Naive B cell (primary cell): ENCODE data around the gene LNPEP. TPM values are rescaled to one million over a fixed set of nuclear protein-coding genes. Genes with fewer than 3 reads are reported as not detected.

ENCODE experiments used
- ATAC-seq, 2 donors: fragments of 150-1000 bp; cut with Tn5 transposase; 2 replicates each; pipeline ENCODE4 v1.10.0; 2021; ENCODE audit warnings: low read depth in 2 of 2, mild to moderate bottlenecking in 2 of 2, moderate library complexity in 2 of 2
- DNase-seq: peaks from one replicate; pipeline ENCODE4 v3.0.0; 2022
- H3K27ac Mint-ChIP-seq, 6 donors: one replicate each; pipeline ENCODE4 v1.8.0; 2020 to 2022; ENCODE audit warnings: mild to moderate bottlenecking in 6 of 6, mixed read lengths in 6 of 6, moderate library complexity in 5 of 6, inconsistent platforms in 2 of 6
- H3K27me3 Mint-ChIP-seq, 3 donors: one replicate each; pipeline ENCODE4 v1.8.0; 2021 to 2022; ENCODE audit warnings: mixed read lengths in 3 of 3, mild to moderate bottlenecking in 1 of 3
- H3K36me3 Mint-ChIP-seq, 2 donors: one replicate each; pipeline ENCODE4 v1.8.0; 2020 to 2022; ENCODE audit warnings: mixed read lengths in 2 of 2, inconsistent platforms in 1 of 2, mild to moderate bottlenecking in 1 of 2
- H3K4me1 Mint-ChIP-seq, 3 donors: one replicate each; pipeline ENCODE4 v1.8.0; 2020 to 2022; ENCODE audit warnings: mixed read lengths in 3 of 3, inconsistent platforms in 1 of 3, mild to moderate bottlenecking in 1 of 3, moderate library complexity in 1 of 3
- H3K4me3 Mint-ChIP-seq, 8 donors: one replicate each; pipeline ENCODE4 v1.8.0; 2020 to 2022; ENCODE audit warnings: mild to moderate bottlenecking in 8 of 8, mixed read lengths in 8 of 8, moderate library complexity in 8 of 8, inconsistent platforms in 2 of 8
- H3K9me3 Mint-ChIP-seq, 7 donors: one replicate each; pipeline ENCODE4 v1.8.0; 2020 to 2022; ENCODE audit warnings: mixed read lengths in 7 of 7, mild to moderate bottlenecking in 5 of 7, inconsistent platforms in 2 of 7, moderate library complexity in 1 of 7
- polyA plus RNA-seq, 6 donors: library from polyadenylated mRNA; unstranded; fragments of 300-500 nt; fragmentation: Illumina TruSeq; gene quantifications; one replicate each; pipeline ENCODE4 v1.2.3, GENCODE V29; 2021; ENCODE audit warnings: low read depth in 6 of 6

Gene LNPEP
- polyA plus RNA-seq, 6 donors from 2014 or later = 17.3 to 50.9 (median 44.3) TPM

DNA sequence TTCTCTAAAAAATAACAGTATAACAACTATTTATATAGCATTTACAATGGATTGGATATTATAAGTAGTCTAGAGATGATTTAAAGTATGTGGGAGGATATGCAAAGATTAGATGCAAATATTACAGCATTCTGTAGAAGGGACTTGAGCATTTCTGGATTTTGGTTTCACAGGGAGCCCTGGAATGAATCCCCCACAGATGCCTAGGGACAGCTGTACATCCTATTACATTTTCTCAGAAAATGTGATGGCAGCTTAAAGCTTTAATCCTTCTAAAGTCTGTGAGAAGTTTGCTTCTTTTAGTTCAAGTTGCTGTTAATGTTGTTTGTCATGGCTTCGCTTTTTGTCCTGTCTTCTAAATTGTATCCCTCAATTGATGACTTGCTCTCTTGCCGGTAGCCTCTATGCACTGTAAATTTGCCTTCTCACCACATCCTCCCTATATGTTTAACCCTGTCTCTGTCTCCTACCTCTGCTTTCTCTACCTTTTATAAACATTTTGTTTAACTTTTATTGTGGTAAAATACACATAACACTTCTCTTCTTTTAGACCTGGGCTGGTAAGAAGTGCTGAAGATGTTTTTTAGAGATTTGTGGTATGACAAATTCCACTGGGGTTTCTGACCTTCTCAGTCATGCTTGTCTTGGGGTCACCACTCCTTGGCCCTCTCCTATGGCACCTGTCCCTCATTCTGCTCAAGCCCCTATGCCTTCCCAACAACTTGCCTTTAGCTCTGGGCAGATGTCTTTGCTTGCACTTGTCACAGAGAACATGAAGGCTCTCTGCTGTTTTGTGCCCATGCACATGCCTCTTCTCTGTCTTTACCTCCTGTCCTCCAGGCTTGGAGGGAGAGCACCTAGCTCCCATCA lies 37.9 kb downstream of the LNPEP start:
- no peaks in the 10 kb centered on the region for H3K9me3 Mint-ChIP-seq
- H3K36me3 Mint-ChIP-seq = peaks cover 0 to 4% of the 10 kb centered on the region in 2 donors
- H3K27ac Mint-ChIP-seq = peak overlapping the region in 4 of 6 donors; percentile 16 to 80 (median 39)
- peak overlapping the region in 7 of 8 donors; percentile 2 to 81 (median 37) for H3K4me3 Mint-ChIP-seq
- peak in 1 of 2 donors; percentile 35 for ATAC-seq
- DNase-seq = no peak
- peaks cover 57 to 76% (median 69%) of the 10 kb centered on the region in 3 donors for H3K4me1 Mint-ChIP-seq
- H3K27me3 Mint-ChIP-seq = no peaks in the 10 kb centered on the region

DNA sequence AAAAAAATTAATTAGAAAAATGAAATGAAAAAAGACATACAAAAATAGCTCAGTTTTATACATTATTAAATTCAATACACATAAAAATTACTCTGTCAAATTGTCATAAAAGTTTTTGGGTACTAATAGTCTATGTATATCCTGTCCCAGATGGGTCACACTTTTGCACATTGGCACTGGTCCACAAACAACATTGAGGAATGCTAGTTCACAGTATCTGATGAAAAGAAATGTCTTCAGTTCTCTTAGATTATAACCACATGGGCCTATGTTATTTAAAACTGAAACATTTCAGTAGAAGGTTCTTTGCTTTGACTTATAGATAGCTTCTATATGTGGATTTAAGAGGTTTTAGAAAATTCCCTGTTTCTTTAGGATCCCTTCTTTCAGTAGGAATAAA lies 39.8 kb downstream of the LNPEP start:
- no peak overlapping the region for H3K4me3 Mint-ChIP-seq
- peaks cover 49 to 68% (median 64%) of the 10 kb centered on the region in 3 donors for H3K4me1 Mint-ChIP-seq
- H3K27me3 Mint-ChIP-seq = no peaks in the 10 kb centered on the region
- DNase-seq (no peak), ATAC-seq (no peak)
- no peak overlapping the region for H3K27ac Mint-ChIP-seq
- H3K9me3 Mint-ChIP-seq = no peaks in the 10 kb centered on the region
- peaks cover 14 to 18% of the 10 kb centered on the region in 2 donors for H3K36me3 Mint-ChIP-seq

GRCh38 chr5:96977228-96977627 lies 41.3 kb downstream of the LNPEP start:
- Mint-ChIP-seq H3K4me1 (peaks cover 40 to 57% (median 53%) of the 10 kb centered on the region in 3 donors), H3K27ac (peak overlapping the region; percentile 8 to 93 (median 58)), H3K36me3 (peaks cover 14 to 18% of the 10 kb centered on the region in 2 donors)

DNA sequence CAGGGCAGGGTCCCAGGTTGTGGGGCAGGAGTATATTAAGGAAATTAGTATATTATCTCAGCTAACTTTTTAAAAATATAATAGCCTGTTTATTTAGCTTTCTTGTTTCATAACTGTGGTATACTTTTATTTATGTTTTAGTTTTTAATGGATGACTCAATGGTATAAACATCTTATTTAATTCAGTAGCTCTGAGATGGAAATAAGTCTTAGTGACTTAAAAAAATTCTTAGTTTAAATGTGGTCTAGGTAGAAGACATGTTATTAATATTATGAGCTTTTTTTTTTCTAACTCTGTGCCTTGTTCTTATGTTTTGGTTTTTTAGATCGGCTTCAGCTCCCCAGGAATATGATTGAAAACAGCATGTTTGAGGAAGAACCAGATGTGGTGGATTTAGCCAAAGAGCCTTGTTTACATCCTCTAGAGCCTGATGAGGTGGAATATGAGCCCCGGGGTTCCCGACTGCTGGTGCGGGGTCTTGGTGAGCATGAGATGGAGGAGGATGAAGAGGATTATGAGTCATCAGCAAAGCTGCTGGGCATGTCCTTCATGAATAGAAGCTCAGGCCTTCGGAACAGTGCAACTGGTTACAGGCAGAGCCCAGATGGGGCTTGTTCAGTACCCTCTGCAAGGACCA lies 43.1 kb downstream of the LNPEP start:
- Mint-ChIP-seq H3K27me3 (no peaks in the 10 kb centered on the region), H3K4me3 (peak overlapping the region in 1 of 8 donors; percentile 55), H3K27ac (peak overlapping the region in 5 of 6 donors; percentile 12 to 93 (median 62)), H3K4me1 (peaks cover 26 to 50% (median 36%) of the 10 kb centered on the region in 3 donors), H3K36me3 (peaks cover 13 to 14% of the 10 kb centered on the region in 2 donors), H3K9me3 (no peaks in the 10 kb centered on the region)
- ATAC-seq = no peak
- DNase-seq = no peak

More at GRCh38 chr5:96977228-96977627, 41.3 kb downstream of the LNPEP start:
- no peak for ATAC-seq
- no peaks in the 10 kb centered on the region for H3K27me3 Mint-ChIP-seq
- no peaks in the 10 kb centered on the region for H3K9me3 Mint-ChIP-seq
- DNase-seq = no peak
- H3K4me3 Mint-ChIP-seq = no peak overlapping the region

DNA sequence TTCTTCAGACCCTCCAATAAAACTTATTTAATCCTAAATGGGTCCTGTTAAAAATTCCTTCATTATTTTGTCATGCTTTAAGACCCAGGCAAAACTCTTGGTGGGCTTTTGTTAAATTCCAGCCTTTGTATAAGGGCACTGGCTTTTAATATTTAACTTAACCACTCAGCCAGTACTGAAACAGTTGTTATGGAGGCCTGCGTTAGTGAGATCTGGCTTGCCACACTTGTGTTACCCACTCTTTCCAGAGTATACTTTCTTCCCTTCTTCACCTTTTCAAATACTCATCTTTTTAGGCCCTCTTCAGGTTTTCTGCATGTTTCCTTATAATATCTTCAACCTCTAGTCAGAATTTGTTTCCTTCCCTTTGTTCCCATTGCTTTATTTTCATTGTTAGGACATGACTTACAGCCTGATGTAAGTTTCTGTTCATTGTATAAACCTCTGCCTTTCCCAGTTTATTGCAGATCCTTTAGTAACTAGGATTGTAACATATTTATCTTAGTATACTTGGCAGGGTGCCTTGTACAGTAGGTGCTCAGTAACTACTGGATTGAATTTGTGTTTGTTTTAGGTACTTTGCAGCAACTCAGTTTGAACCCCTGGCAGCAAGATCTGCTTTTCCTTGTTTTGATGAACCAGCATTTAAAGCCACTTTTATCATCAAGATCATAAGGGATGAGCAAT lies 48.8 kb downstream of the LNPEP start:
- Mint-ChIP-seq H3K36me3 (peaks cover 7 to 13% of the 10 kb centered on the region in 2 donors), H3K4me1 (peaks cover 4 to 38% (median 11%) of the 10 kb centered on the region in 3 donors), H3K27ac (peak overlapping the region in 4 of 6 donors; percentile 0 to 49 (median 25)), H3K4me3 (no peak overlapping the region), H3K9me3 (no peaks in the 10 kb centered on the region), H3K27me3 (no peaks in the 10 kb centered on the region)
- ATAC-seq (no peak), DNase-seq (no peak)

DNA sequence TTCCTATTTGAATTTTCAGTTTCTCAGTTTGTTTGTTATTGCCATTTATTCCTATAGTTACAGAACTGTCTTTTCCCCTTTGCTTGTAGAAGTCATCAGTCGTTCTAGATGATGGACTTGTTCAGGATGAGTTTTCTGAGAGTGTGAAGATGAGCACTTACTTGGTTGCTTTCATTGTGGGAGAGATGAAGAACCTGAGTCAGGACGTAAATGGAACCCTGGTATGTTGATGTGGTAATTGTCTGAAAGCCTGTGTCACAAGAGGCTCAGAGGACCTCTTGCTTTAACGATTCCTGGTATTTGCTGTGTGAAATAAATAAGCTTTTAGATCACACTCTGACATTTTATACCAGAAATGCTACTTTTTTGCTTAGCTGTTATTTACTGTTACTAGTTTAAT lies 50.6 kb downstream of the LNPEP start:
- Mint-ChIP-seq H3K27ac (peak overlapping the region in 1 of 6 donors; percentile 37), H3K9me3 (no peaks in the 10 kb centered on the region), H3K4me1 (peaks cover 4 to 43% (median 10%) of the 10 kb centered on the region in 3 donors), H3K36me3 (peaks cover 6 to 13% of the 10 kb centered on the region in 2 donors), H3K4me3 (no peak overlapping the region), H3K27me3 (no peaks in the 10 kb centered on the region)
- no peak for DNase-seq
- no peak for ATAC-seq

DNA sequence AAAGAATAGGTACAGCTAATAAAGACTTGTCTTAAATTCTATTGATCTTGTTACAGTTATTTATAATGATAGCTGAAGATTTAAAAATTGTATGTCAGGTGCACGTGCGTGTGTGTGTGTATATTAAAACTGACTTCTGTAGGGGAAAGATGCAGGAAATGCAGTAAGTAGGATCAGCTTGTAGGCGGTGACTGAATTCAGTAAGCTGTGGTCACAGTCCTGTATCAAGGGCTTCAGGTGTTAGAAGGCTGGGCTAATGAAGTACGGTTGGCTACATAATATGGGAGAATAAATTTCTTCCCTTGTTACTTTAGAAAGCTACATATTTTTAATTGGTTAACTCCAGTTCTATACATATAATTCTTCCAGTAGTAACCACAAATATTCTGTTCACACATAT lies 54.2 kb downstream of the LNPEP start:
- H3K4me3 Mint-ChIP-seq = no peak overlapping the region
- peaks cover 10 to 16% of the 10 kb centered on the region in 2 donors for H3K36me3 Mint-ChIP-seq
- no peaks in the 10 kb centered on the region for H3K9me3 Mint-ChIP-seq
- ATAC-seq = no peak
- H3K27me3 Mint-ChIP-seq = no peaks in the 10 kb centered on the region
- DNase-seq = no peak
- peak overlapping the region in 1 of 6 donors; percentile 24 for H3K27ac Mint-ChIP-seq
- peaks cover 3 to 23% (median 4%) of the 10 kb centered on the region in 3 donors for H3K4me1 Mint-ChIP-seq

DNA sequence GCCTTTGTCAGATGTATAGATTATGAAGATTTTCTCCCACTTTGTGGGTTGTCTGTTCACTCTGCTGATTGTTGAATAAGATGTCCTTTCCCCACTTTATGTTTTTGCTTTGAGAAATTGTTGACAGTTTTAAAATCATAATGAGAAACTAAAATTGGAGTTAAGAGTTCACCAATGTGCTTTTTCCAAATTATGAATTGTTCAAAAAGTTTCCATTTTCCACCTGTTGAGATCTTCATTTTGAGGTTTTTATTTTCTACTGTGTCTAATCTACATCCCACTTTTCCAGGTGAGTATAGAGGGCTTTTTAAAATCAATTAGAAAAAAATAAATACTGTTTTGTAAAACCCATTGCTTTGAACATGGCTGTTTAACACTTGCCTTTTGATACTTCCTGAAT lies 55.8 kb downstream of the LNPEP start:
- peak overlapping the region in 5 of 6 donors; percentile 3 to 47 (median 25) for H3K27ac Mint-ChIP-seq
- H3K9me3 Mint-ChIP-seq = no peaks in the 10 kb centered on the region
- H3K4me1 Mint-ChIP-seq = peaks cover 3 to 14% (median 4%) of the 10 kb centered on the region in 3 donors
- ATAC-seq (no peak), DNase-seq (no peak)
- H3K27me3 Mint-ChIP-seq = no peaks in the 10 kb centered on the region
- H3K36me3 Mint-ChIP-seq = peaks cover 10 to 18% of the 10 kb centered on the region in 2 donors
- H3K4me3 Mint-ChIP-seq = no peak overlapping the region

DNA sequence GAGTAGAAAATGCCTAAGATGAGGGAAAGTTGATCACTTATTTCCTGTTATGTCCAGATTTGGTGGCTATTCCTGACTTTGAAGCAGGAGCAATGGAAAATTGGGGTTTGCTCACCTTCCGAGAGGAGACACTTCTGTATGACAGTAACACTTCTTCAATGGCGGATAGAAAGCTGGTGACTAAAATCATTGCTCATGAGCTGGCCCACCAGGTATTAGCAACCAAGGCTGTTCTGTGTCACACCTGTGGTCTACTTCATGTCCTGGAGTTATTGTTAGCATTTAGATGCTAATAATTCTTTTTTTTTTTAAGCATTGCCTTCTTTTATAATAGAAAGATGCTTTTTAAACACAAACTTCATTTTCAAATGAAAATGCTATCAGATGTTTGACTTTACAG lies 57.9 kb downstream of the LNPEP start:
- H3K9me3 Mint-ChIP-seq = no peaks in the 10 kb centered on the region
- H3K4me3 Mint-ChIP-seq = no peak overlapping the region
- peak overlapping the region in 3 of 6 donors; percentile 48 to 78 (median 50) for H3K27ac Mint-ChIP-seq
- H3K27me3 Mint-ChIP-seq = no peaks in the 10 kb centered on the region
- H3K4me1 Mint-ChIP-seq = peaks cover 0 to 9% (median 8%) of the 10 kb centered on the region in 3 donors
- ATAC-seq = no peak
- no peak for DNase-seq
- H3K36me3 Mint-ChIP-seq = peaks cover 17 to 28% of the 10 kb centered on the region in 2 donors

- Mint-ChIP-seq H3K27ac (peak overlapping the region in 4 of 6 donors; percentile 8 to 64 (median 38)), H3K4me3 (no peak overlapping the region), H3K27me3 (no peaks in the 10 kb centered on the region), H3K36me3 (peaks cover 24 to 29% of the 10 kb centered on the region in 2 donors), H3K9me3 (no peaks in the 10 kb centered on the region), H3K4me1 (peaks cover 0 to 13% (median 9%) of the 10 kb centered on the region in 3 donors)
- ATAC-seq (no peak), DNase-seq (no peak)
Observed at GRCh38 chr5:96994493-96994892, 58.6 kb downstream of the LNPEP start.

- no peak overlapping the region for H3K4me3 Mint-ChIP-seq
- H3K27ac Mint-ChIP-seq = peak overlapping the region in 5 of 6 donors; percentile 16 to 94 (median 64)
- no peaks in the 10 kb centered on the region for H3K27me3 Mint-ChIP-seq
- DNase-seq (no peak), ATAC-seq (no peak)
- peaks cover 2 to 19% (median 9%) of the 10 kb centered on the region in 3 donors for H3K4me1 Mint-ChIP-seq
- H3K36me3 Mint-ChIP-seq = peaks cover 22 to 31% of the 10 kb centered on the region in 2 donors
- H3K9me3 Mint-ChIP-seq = no peaks in the 10 kb centered on the region
Observed at GRCh38 chr5:96995419-96995818, 59.5 kb downstream of the LNPEP start.

GRCh38 chr5:96997265-96997859 lies 61.5 kb downstream of the LNPEP start:
- peak; percentile 76 for ATAC-seq
- Mint-ChIP-seq H3K36me3 (peaks cover 21 to 22% of the 10 kb centered on the region in 2 donors), H3K9me3 (no peaks in the 10 kb centered on the region), H3K4me3 (no peak overlapping the region), H3K27me3 (no peaks in the 10 kb centered on the region), H3K27ac (peak overlapping the region in 1 of 6 donors; percentile 40), H3K4me1 (peaks cover 0 to 18% (median 2%) of the 10 kb centered on the region in 3 donors)
- DNase-seq = peak; percentile 24

DNA sequence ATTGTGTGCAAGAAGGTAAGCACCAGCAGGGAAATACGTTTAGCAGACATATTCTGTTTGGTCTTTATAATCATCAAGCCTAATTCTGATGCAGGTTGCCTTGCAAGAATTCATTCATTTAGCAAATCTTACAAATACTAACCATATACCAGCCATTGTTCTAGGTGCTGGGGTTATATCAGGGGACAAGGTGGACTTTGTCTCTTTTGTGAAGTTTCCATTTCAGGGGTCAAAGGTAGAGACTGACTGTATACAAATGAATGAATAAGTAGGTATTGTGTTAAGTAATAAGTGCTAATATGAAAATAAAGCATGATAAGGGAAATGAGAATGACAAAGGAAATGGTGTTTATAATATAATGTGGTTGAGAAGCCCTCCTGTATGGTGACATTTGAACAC lies 64.0 kb downstream of the LNPEP start:
- no peak for ATAC-seq
- H3K36me3 Mint-ChIP-seq = peaks cover 21 to 22% of the 10 kb centered on the region in 2 donors
- H3K4me3 Mint-ChIP-seq = no peak overlapping the region
- no peaks in the 10 kb centered on the region for H3K27me3 Mint-ChIP-seq
- peak overlapping the region in 3 of 6 donors; percentile 16 to 58 (median 21) for H3K27ac Mint-ChIP-seq
- H3K9me3 Mint-ChIP-seq = no peaks in the 10 kb centered on the region
- peaks cover 0 to 16% (median 2%) of the 10 kb centered on the region in 3 donors for H3K4me1 Mint-ChIP-seq
- DNase-seq = no peak
